IPS DF 4.7 (cell line): ENCODE results near the gene DNAJC22.
"Not testable (repeated sequence)": the region's sequence is repeated elsewhere in the genome, so short reads cannot be mapped to it uniquely, and the experiment has no call there.

ENCODE experiments used
- DNase-seq: peaks from one replicate; pipeline ENCODE4 v3.0.0-alpha.2; 2013; ENCODE audit warnings: low spot score; ENCODE audit errors: extremely low read depth

The DNAJC22 gene

GRCh38 chr12:49346659-49347310 lies at the start of gene DNAJC22:
TSS of gene DNAJC22 (plus strand) at chr12:49346888. CDS start at chr12:49348873, 1,985 bp downstream.
- no peak for DNase-seq

GRCh38 chr12:49297695-49298060 lies 49.0 kb upstream of the DNAJC22 start:
- DNase-seq, result no peak

GRCh38 chr12:49298160-49298559 lies 48.5 kb upstream of the DNAJC22 start:
- DNase-seq, result no peak

GRCh38 chr12:49301760-49302159 lies 44.9 kb upstream of the DNAJC22 start:
- DNase-seq, result no peak

- no peak for DNase-seq
Observed at GRCh38 chr12:49304161-49304560, 42.5 kb upstream of the DNAJC22 start.

- DNase-seq, result no peak
Observed at GRCh38 chr12:49305762-49306510, 40.8 kb upstream of the DNAJC22 start.

GRCh38 chr12:49309386-49309785 lies 37.3 kb upstream of the DNAJC22 start:
- DNase-seq, result no peak

GRCh38 chr12:49310451-49311000 lies 36.2 kb upstream of the DNAJC22 start:
- DNase-seq, result not testable (repeated sequence)

GRCh38 chr12:49314811-49315210 lies 31.9 kb upstream of the DNAJC22 start:
- no peak for DNase-seq

- not testable (repeated sequence) for DNase-seq
Observed at GRCh38 chr12:49317118-49317517, 29.6 kb upstream of the DNAJC22 start.

GRCh38 chr12:49320411-49321103 lies 26.1 kb upstream of the DNAJC22 start:
- not testable (repeated sequence) for DNase-seq

- DNase-seq, result no peak
Observed at GRCh38 chr12:49322367-49322707, 24.4 kb upstream of the DNAJC22 start.

- peak; percentile 98 for DNase-seq
Observed at GRCh38 chr12:49322708-49323523, 23.8 kb upstream of the DNAJC22 start, which contains the start of gene TROAP. TSS of gene TROAP (plus strand) at chr12:49323255. CDS start at chr12:49323609, 354 bp downstream.

GRCh38 chr12:49323524-49324097 lies 23.1 kb upstream of the DNAJC22 start:
- DNase-seq, result no peak

GRCh38 chr12:49325606-49326005 lies 21.1 kb upstream of the DNAJC22 start:
- no peak for DNase-seq

GRCh38 chr12:49327368-49327767 lies 19.3 kb upstream of the DNAJC22 start:
- DNase-seq, result no peak

- no peak for DNase-seq
Observed at GRCh38 chr12:49327887-49328286, 18.8 kb upstream of the DNAJC22 start.

- DNase-seq, result no peak
Observed at GRCh38 chr12:49328816-49329215, 17.9 kb upstream of the DNAJC22 start.

GRCh38 chr12:49330032-49330619 lies 16.6 kb upstream of the DNAJC22 start:
- no peak for DNase-seq

- no peak for DNase-seq
Observed at GRCh38 chr12:49330631-49331379, 15.9 kb upstream of the DNAJC22 start.
